ENCODE data around the gene AFAP1. TPM values are rescaled to one million over a fixed set of nuclear protein-coding genes. Genes with fewer than 3 reads are reported as not detected.

AFAP1 gene
- total RNA-seq, 1 experiment from 2014 or later = 94.7 TPM

DNA sequence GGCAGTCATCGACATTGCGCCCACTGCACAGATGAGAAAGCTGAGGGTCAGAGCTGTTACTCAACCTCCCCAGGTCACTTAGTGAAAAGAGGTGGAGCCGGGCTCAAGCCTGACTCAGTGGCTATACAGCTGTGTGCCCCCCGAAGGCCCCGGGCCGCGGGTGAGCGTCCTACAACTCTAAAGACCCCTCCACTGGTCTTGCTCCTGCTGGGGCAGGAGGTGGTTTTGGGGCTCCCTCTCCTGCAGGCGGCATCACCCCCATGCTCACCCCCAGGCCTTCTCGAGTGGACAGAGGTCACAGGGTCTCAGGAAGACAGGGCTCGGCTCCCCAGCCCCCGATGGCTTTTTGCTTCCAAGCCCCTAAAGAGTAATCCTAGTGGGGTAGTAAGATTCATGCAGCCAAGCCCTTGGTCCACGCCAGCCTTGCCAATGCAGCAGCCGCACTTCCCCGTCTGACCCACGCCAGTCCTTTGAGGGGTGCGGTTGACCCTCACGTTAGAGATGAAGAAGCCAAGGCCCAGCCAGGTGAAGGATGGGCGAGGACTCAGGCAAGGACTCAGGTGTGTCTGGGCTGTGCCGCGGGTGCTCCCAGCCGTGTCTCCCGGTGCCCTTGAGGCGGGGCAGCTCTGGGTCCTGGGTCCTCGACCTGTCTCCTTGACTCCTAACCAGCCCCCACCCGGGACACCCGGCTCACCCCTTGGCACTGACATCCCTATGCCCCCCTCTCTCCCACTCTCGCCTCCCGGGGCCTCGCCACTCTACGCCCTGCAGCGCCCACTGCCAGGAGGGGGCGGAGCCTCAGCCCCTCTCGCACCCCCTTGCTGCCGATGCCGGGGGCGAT, 200.4 kb downstream of the AFAP1 start:
- Histone ChIP-seq H3K27me3 (ENCODE audit: control insufficient read depth, insufficient read depth, low read length) (no peaks in the 10 kb centered on the region), H3K27ac (ENCODE audit: low read length) (no peak overlapping the region), H3K36me3 (ENCODE audit: control insufficient read depth, insufficient read depth, low read length) (no peaks in the 10 kb centered on the region), H3K9me3 (ENCODE audit: control insufficient read depth, insufficient read depth, low read depth, low read length) (no peaks in the 10 kb centered on the region), H3K4me1 (ENCODE audit: control insufficient read depth, insufficient read depth, low read length) (no peaks in the 10 kb centered on the region), H3K4me3 (ENCODE audit: low read depth in 2 of 2, low read length in 2 of 2) (no peak overlapping the region)
- DNase-seq (ENCODE audit: low read depth, low spot score) (no peak), ATAC-seq (no peak)
- POLR2A ChIA-PET = no interaction called here
- CTCF ChIA-PET = no interaction called here
- BruUV-seq (replicated peaks) = no TSS peak
- in situ Hi-C loops (cut with HindIII; ENCODE audit: low pct_unique_long_range_greater_than_20kb, low sequenced_read_pairs) (no loop called here), intact Hi-C loops (cut with micrococcal nuclease; ENCODE audit: unreplicated experiment) (no loop called here)
- TF ChIP-seq CTCF (IDR thresholded peaks at IDR 0.05) (no peak), TCF7L2 (IDR thresholded peaks at IDR 0.05; ENCODE audit: low read depth, low read length) (no peak), SIN3A (IDR thresholded peaks at IDR 0.05; ENCODE audit: borderline replicate concordance, insufficient read depth, low read depth, low read length) (no peak), POLR2AphosphoS5 (IDR thresholded peaks at IDR 0.05; ENCODE audit: low read depth, low read length) (no peak)
- TF ChIP-seq, protein P1, sequence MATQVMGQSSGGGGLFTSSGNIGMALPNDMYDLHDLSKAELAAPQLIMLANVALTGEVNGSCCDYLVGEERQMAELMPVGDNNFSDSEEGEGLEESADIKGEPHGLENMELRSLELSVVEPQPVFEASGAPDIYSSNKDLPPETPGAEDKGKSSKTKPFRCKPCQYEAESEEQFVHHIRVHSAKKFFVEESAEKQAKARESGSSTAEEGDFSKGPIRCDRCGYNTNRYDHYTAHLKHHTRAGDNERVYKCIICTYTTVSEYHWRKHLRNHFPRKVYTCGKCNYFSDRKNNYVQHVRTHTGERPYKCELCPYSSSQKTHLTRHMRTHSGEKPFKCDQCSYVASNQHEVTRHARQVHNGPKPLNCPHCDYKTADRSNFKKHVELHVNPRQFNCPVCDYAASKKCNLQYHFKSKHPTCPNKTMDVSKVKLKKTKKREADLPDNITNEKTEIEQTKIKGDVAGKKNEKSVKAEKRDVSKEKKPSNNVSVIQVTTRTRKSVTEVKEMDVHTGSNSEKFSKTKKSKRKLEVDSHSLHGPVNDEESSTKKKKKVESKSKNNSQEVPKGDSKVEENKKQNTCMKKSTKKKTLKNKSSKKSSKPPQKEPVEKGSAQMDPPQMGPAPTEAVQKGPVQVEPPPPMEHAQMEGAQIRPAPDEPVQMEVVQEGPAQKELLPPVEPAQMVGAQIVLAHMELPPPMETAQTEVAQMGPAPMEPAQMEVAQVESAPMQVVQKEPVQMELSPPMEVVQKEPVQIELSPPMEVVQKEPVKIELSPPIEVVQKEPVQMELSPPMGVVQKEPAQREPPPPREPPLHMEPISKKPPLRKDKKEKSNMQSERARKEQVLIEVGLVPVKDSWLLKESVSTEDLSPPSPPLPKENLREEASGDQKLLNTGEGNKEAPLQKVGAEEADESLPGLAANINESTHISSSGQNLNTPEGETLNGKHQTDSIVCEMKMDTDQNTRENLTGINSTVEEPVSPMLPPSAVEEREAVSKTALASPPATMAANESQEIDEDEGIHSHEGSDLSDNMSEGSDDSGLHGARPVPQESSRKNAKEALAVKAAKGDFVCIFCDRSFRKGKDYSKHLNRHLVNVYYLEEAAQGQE (IDR thresholded peaks at IDR 0.05; ENCODE audit: insufficient read depth in 1 of 2, low read depth in 2 of 2, low read length in 1 of 2) = no peak

GRCh38 chr4:7738458-7739076, 201.1 kb downstream of the AFAP1 start:
- Histone ChIP-seq H3K9me3 (ENCODE audit: control insufficient read depth, insufficient read depth, low read depth, low read length) (no peaks in the 10 kb centered on the region), H3K4me1 (ENCODE audit: control insufficient read depth, insufficient read depth, low read length) (no peaks in the 10 kb centered on the region), H3K27ac (ENCODE audit: low read length) (no peak overlapping the region), H3K4me3 (ENCODE audit: low read depth in 2 of 2, low read length in 2 of 2) (no peak overlapping the region), H3K36me3 (ENCODE audit: control insufficient read depth, insufficient read depth, low read length) (no peaks in the 10 kb centered on the region), H3K27me3 (ENCODE audit: control insufficient read depth, insufficient read depth, low read length) (no peaks in the 10 kb centered on the region)
- in situ Hi-C loops (cut with HindIII; ENCODE audit: low pct_unique_long_range_greater_than_20kb, low sequenced_read_pairs) = no loop called here
- ChIA-PET CTCF (no interaction called here), POLR2A (no interaction called here)
- ATAC-seq = no peak
- no peak for DNase-seq (ENCODE audit: low read depth, low spot score)
- TF ChIP-seq TCF7L2 (IDR thresholded peaks at IDR 0.05; ENCODE audit: low read depth, low read length) (no peak), CTCF (IDR thresholded peaks at IDR 0.05) (no peak), SIN3A (IDR thresholded peaks at IDR 0.05; ENCODE audit: borderline replicate concordance, insufficient read depth, low read depth, low read length) (no peak), POLR2AphosphoS5 (IDR thresholded peaks at IDR 0.05; ENCODE audit: low read depth, low read length) (no peak)
- TF ChIP-seq, protein P1 (IDR thresholded peaks at IDR 0.05; ENCODE audit: insufficient read depth in 1 of 2, low read depth in 2 of 2, low read length in 1 of 2) = no peak
- intact Hi-C loops (cut with micrococcal nuclease; ENCODE audit: unreplicated experiment) = no loop called here
- no TSS peak for BruUV-seq (replicated peaks)
